Measurements from ENCODE around the gene DSTN.

- TF ChIP-seq POLR2A (IDR thresholded peaks at IDR 0.05) (no peak), CTCF (IDR thresholded peaks at IDR 0.05 in 4 of 5, conservative IDR thresholded peaks at IDR 0.05 in 1 of 5) (no peak)
These were observed 4.6 kb upstream of the DSTN start for GRCh38 chr20:17565169-17565845.
